ENCODE data around the gene CDC5L.

CDC5L gene

DNA sequence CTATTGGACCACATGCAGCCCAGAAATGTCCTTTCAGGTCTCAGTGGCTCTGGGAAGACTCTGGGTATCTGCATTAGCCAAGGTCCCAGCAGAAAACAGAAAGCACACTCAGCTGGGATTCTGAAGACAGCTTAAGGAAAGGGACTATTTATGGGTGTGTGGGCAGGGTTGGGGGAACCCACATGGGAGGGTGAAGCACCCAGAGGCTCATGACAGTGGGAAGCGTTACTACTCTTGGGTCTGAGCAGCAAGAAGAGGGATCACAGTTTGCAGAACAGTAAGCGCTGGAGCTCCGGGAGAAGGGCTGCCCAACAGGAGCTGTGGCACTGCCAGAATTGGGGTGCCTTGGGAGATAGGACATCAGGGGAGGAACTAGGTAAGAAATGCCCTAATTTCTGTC is 12.4 kb upstream of the CDC5L start:
- DNase-seq, result no peak

DNA sequence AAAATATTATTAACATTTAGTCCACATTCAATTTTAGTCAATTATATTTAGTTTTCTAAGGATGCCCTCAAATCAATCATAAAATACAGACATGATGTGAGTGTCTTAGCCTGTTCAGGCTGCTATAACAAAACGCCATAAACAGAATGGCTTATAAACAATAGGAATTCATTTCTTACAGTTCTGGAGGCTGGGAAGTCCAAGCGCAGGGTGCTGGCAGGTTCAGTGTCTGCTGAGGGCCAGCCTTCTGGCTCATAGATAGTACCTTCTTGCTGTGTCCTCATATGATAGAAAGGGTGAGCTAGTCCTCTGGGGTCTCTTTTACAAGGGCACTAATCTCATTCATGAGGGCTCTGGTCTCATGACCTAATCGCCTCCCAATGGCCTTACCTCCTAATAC is 10.0 kb upstream of the CDC5L start:
- no peak for DNase-seq

- no peak for DNase-seq
Observed at GRCh38 chr6:44377971-44378370, 9.5 kb upstream of the CDC5L start.

DNA sequence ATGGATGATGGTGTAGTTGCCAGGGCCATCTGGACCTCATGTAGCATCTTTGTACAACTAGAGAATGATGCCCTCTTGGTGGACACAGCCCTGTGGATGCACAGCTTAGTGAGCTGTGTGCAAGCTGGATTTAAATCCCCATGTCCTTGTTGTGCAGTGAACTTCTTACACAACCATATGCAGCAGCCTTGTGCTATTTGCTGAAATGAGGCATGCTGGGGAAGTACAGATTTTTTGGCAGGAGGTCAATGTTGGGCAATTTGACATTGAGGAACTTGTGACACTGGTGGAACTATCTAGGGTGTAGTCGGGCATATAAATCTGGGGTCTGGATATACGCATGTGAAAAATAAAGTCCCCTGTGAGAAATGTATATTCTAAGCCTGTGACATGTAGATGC is 5.8 kb upstream of the CDC5L start:
- peak in 1 of 2 donors; percentile 60 for DNase-seq

- DNase-seq, result no peak
Observed at GRCh38 chr6:44386364-44386928, 1.1 kb upstream of the CDC5L start.

DNA sequence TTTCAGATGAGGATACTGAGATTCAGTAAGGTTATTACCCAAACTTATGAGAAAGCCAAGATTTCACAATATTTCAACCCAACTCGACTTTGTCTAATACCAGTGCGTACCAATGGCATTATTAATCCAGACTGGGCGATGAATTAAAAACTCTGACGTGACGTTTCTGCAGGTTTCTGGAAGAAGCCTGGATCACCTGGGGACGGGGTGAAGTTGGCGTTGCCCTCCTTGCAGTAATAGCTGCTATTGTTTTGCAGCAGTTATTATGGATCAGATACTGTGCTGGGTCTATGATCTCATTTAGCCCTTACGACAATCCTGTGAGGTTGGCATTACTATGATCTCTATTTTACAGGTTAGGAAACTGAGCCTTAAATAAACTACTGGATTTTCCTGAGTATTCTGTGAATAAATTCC is 569 bp upstream of the CDC5L start:
- DNase-seq, result no peak

GRCh38 chr6:44388135-44388487 is 605 bp downstream of the CDC5L start:
- no peak for DNase-seq

- DNase-seq, result no peak
Observed at GRCh38 chr6:44388887-44389286, 1.4 kb downstream of the CDC5L start.

GRCh38 chr6:44390158-44390683 is 2.7 kb downstream of the CDC5L start:
- no peak for DNase-seq

- no peak for DNase-seq
Observed at GRCh38 chr6:44395501-44395900, 8.0 kb downstream of the CDC5L start.

DNA sequence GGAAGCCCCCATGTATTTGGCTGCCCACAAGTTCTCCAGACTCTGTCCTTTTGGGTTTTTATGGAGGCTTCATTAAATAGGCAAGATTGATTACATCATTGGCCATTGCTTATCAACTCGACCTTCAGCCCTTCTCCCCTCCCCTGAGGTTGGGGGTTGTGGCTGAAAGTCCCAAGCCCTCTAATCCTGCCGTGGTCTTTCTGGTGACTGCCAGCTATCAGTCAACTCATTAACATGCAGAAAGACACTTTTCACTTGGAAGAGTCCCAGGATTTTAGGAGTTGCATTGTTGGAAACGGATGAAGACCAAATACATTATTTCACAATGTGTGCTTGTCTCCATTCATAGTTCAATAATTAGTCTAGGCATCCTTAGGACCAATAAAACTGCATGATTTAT is 9.5 kb downstream of the CDC5L start:
- DNase-seq, result no peak

DNA sequence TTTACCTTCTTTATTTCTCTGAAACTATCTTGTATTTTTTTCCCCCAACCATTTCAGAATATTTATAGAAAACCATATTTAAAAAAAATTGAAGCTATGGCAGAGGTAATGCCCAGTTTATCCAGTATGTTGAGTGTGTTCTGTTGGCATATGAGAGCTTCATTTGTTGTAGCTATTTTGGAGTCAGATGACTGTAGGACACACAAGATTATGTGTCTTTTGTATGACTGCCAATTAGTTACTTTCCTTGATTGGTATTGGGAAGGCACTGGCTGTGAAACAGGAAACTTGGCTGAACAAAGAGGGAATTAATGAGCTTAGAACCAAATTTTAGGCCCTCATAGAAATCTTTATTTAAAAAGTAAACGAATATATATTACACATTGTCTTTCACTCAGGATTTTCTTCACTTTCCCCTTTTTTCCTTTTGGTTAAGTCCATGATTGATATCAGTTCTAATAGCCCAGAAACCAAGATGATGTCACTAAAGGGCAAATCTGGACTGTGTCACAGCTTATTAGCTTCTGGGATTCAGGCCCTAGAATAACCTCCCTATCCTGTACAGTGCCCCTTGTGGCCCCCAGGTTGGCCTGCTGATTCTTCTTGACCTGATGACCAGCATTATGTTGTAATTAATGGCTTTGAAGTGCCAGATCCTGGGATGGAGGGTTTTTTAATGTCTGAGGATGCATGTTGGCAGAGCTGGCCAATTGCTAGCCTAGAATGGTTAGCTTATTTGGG is 10.1 kb downstream of the CDC5L start:
- DNase-seq, result no peak

DNA sequence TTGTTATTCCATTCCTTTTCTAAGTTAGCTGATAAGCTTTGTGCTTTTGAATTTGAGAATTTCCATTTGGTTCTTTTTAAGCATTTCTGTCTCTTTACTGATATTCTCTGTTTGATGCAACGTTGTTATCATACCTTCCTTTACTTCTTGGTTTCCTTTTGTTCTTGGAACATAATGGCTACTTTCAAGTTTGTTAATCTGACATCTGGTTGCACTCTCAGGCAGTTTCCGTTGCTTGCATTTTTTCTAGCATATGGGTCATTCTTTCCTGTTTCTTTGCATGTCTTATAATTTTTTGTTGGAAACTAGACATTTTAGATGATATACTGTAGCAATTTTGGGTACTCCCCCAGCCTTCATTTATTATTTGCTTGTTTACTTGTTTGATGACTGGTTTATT is 12.5 kb downstream of the CDC5L start:
- no peak for DNase-seq

DNA sequence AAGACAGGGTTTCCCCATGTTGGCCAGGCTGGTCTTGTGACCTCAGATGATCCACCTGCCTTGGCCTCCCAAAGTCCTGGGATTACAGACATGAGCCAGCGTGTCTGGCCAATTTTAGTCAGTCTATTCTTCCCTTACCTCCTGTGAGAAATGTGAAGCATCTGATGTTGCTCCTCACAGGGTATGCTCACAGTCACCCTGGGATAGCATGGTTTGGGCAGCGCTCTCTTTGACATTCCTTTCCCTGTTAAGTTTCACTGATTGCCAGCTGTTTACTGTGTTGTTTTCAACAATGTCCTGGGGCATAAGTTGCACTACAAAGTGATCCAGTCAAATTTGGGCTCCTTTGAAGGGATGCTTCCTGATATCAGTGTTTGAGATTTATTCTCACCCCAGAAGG is 13.1 kb downstream of the CDC5L start:
- DNase-seq, result no peak

DNA sequence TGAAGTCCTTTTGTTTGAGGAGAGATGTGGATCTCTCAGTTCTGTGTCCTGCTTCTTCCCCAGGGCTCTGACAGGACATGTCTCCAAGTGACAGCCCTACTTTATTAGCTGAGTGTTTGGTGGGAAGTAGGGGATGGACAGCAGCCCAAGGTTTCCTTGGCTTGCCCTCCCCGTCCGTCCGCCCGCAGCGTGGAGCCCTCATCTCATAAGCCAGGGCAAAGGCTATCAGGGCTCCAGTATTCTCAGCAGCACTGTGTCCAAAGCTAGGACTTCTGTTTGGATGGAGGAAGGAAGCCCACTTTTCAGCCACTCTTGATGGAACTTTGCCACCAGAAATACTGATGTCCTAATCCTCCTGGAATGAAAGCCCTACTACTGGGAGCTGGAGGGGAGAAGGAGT is 13.6 kb downstream of the CDC5L start:
- no peak for DNase-seq

- no peak for DNase-seq
Observed at GRCh38 chr6:44404022-44404714, 16.7 kb downstream of the CDC5L start.

- no peak for DNase-seq
Observed at GRCh38 chr6:44404715-44405099, 17.2 kb downstream of the CDC5L start.

- no peak for DNase-seq
Observed at GRCh38 chr6:44407951-44408670, 20.6 kb downstream of the CDC5L start.

DNA sequence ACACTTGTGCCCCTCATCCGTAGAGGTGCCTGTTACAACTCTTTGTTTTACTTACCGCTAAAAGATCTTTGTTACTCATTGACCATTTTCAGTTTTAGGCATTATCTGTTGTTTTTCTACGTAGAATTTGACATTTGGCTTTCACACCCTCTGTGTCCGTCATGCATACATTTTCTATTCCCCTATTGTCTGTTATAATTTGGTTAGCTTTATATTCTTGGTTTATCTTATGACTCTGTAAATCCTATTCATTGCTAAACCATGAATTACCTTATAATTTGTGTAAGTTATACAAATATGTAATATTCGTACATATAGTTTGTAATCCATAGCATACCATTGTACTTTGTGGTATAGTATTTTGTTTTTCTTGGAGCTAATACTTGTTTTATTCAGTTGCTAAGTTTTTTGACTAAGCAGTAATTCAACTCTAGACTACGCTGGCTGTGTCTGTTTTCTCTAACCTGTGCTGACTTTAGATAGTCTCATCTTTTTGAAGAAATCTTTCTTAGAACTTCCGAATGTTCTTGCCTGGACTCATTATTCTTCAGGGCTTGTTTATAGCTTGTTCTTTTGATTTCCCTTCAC is 21.8 kb downstream of the CDC5L start:
- DNase-seq, result no peak

DNA sequence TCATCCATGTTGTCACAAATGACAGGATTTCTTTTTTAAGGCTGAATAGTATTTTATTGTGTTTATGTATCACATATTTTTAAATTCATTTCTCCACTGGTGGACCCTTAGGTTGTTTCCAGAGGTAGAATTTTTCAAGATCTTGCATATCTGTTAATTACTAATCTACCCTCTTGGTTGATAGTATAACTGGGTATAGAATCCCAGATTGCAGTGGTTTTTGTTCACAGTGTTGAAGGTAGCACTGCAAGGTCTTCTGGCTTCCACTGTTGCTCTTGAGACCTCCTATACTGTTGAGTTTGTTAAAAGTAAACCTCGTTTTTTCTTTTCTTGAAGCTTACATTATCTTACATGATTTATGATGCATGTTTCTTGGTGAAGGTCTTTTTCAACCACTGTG is 22.9 kb downstream of the CDC5L start:
- no peak for DNase-seq

- no peak for DNase-seq
Observed at GRCh38 chr6:44411141-44411540, 23.6 kb downstream of the CDC5L start.

DNA sequence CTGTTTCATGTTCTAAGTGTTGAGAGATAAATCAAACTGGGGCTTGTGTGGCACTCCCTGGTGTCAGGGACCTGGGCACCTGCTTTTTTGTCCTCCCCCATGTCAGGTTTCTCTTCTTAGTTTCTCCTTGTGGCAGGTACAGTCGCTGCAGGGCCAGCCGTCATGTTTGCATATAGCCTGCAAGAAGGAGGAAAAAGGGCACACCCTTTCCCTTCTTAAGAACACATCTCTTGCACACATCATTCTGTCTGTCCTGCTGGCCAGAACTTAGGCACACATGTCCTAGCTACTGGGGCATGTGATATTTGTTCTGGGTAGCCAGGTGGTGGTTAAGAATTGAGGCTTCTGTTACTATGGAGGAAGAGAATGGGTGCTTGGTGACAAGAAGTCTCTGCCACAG is 27.9 kb downstream of the CDC5L start:
- DNase-seq, result no peak

DNA sequence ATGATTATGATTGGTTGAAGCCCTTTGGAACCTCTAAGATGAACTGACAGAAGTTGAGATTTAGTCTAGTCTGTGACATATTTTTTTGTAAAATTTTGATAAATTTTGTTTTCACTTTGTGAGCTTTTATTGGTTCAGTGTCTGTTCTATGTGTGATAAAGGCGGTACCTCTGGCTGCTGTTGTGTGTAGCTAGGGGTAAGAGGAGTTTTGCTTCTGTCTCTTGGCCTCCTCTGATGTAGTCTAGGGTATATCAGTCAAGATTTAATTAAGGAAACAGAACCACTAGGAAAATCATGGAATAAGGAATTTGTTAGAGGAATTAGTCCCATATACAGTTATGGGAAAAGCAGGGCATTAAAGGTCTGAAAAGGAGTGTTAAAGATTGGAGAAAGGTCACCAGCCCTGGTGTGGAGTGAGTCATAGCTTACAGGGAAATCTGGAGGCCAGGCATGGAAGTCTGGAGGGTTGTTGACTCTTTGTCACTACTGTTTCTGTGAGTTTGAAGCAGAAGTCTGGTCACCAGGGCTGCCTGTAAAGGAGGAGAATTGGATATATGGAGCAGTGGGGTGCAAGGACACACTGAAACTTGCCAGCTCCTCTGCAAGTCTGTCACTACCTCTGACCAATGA is 28.5 kb downstream of the CDC5L start:
- no peak for DNase-seq

All from CD4-positive, alpha-beta T cell treated with Interleukin-4 for 1 hour (primary cell).